ENCODE results near the gene PRDM7.
A peak's percentile ranks its signal among the peaks of the same experiment; 100 is the strongest.

PRDM7 gene

DNA sequence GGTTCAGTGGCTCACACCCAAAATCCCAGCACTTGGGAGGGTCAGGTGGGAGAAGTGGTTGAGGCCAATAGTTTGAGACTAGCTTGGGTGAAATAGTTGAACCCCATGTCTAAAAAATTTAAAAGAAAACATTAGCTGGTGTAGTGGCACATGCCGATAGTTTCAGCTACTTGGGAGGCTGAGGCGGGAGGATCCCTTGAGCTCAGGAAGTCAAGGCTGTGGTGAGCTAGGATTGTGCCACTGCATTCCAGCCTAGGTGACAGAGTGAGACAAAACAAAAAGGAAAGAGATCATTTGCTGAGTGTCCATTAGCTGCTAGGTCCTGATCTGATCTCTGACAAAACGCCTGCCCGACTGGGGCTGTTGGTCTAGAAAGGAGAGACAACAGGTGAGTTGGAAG, 43.7 kb downstream of the PRDM7 start:
- DNase-seq: no peak

- DNase-seq: no peak
These were observed 44.3 kb downstream of the PRDM7 start for GRCh38 chr16:90032674-90033331.

- DNase-seq: no peak
These were observed 45.0 kb downstream of the PRDM7 start for GRCh38 chr16:90031931-90032673.

- no peak for DNase-seq
These were observed 45.8 kb downstream of the PRDM7 start for GRCh38 chr16:90031186-90031930.

DNA sequence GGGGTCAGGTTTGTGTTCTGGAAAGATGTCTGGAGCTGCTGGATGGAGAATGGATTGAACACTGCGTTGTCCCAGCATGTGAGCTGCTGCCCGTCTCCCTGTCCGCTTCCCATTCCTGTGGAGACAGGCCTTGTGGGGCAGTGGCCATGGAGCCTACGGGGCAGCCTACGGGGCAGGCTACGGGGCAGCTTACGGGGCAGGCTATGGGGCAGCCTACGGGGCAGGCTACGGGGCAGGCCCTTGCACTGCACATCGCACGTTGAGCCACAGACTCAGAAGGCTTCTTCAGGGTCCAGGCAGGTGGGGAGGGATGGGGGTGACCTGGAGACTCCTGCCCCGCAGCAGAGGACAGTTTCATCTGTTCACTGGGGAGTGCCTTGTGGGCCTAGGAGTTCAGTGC, 48.1 kb downstream of the PRDM7 start:
- no peak for DNase-seq

DNA sequence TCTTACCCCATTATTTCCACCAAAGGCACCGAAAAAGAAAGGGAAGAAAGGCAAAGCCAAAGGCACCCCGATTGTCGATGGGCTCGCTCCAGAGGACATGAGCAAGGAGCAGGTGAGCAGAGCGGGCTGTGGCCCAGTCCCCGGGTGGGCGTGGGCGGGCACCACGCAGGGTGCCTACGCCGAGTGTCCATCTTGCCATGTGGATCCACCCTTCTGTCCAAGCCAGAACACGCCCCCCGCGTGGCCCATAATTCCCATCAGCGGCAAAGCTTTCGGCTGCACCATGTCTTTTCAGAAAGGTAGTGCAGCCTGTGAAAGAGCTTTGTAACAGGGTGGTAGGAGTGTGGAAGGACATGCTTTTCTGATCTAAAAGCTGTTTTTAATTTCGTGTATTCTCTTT, 49.5 kb downstream of the PRDM7 start:
- DNase-seq: no peak

GRCh38 chr16:90026135-90026534, 51.0 kb downstream of the PRDM7 start:
- DNase-seq: no peak

DNA sequence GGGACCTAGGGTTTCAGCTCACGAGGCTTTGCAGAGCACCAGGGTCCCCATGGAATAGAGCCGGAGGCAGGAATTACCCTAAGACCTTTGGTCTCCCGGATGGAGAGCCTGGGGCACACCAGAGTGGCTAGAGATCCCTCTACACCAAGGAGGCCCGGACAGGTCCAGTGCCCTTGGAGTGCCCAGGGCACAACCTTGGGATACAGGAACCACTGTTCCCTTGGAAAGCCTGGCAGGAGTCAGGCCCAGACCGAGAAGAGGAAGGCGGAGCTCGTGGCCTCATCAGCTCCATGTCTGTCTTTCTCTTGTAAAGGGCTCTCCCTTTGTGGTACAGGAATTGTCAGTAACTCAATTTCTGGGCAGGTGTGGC, 54.1 kb downstream of the PRDM7 start:
- DNase-seq: no peak

- peak; percentile 92 for DNase-seq
These were observed 54.7 kb downstream of the PRDM7 start for GRCh38 chr16:90022209-90023077.

GRCh38 chr16:90020838-90021382, 56.2 kb downstream of the PRDM7 start:
- DNase-seq: no peak

- DNase-seq: no peak
These were observed 56.8 kb downstream of the PRDM7 start for GRCh38 chr16:90020260-90020837.

- peak; percentile 73 for DNase-seq
These were observed 57.4 kb downstream of the PRDM7 start for GRCh38 chr16:90019543-90020259.

DNA sequence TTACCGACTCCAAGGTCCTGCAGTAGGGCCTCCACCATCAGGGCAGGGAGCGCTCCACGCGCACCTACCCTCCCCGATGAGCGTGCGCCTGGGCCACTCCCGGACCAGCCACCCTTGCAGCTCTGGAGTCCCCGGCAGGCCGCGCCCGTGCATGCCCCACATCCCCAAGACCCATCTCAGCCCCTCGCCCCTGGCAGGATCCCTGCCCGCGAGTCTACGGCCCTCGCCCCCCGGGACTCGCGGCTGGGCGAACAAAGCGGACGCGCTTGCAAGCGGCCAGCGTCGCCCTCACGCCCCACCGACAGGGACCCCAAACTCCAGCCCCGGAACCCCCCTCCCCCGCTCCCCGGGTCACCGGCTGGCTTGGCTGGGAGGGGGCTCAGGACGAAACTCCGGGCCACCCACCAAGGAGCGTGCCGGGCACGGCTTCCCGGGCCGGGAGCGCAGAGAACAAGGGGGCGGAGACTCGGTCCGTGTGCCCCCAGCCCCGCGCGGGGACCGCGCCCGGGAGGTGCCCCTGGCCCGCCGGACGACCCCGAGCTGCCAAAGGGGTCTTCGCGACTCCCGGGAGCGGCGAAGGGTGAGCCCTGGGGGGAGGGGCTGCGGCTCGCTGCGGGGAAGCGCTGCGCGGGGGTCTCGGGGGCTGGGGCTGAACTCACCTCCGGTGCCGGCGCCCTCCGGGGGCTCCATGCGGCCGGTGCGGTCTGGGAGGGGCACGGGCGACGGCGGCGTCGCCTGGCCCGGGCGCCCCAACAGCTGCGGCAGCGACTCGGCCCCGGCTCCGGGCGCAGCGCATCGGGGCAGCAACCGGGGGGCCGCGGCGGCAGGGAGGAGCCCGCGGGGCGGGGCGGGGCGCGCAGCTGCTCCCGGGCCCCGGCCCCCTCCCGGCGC, 58.2 kb downstream of the PRDM7 start, which contains the start of gene DBNDD1:
TSS of gene DBNDD1 (minus strand) at position 805 of the 891 bp plus-strand sequence. CDS start at position 690, 115 bp downstream.
- no peak for DNase-seq

- DNase-seq: no peak
These were observed 58.9 kb downstream of the PRDM7 start for GRCh38 chr16:90018297-90018651.

- DNase-seq: no peak
These were observed 60.7 kb downstream of the PRDM7 start for GRCh38 chr16:90016339-90016950.

DNA sequence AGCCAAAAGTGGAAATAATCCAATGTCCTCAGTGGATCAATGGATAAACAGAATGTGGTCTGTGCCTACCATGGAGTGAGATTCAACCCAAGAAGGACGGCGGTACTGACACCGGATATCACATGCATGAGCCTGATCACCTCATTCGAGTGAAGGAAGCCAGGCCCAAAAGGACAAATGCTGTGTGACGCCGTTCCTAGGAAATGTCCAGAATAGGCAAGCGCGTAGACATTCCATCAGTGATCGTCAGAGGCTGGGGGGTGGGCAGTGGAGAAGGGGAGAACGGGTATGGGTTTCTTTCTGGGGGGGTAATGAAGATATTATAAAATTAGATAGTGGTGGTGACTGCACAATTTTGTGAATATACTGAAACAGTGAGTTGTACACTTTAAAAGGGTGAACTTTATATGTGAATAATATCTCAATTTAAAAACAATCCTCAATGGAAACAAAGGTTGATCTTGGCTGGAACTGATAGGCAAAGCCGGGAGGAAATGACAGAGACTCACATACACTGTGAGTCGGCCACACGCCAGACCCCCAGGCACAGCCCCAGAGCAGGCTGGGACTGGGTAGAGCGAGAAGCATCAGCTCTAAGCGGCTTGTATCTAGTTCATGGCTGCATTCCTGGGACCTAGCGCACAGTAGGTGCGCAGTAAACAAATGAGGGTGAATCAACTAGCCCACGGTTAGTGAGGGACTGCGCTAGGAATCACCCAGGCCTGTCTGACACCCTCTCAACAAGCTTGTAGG, 61.4 kb downstream of the PRDM7 start:
- no peak for DNase-seq

- no peak for DNase-seq
These were observed 64.0 kb downstream of the PRDM7 start for GRCh38 chr16:90012991-90013745.

GRCh38 chr16:90011908-90012501, 65.1 kb downstream of the PRDM7 start:
- no peak for DNase-seq
